Stimulated activated CD4-positive, alpha-beta T cell treated with anti-CD3 and anti-CD28 coated beads, TNF-alpha, amount 100 ng/mL, for 24 hours (primary cell): ENCODE results near the gene AATK.

ENCODE experiments used
- DNase-seq, 3 experiments: peaks; one replicate each; pipeline ENCODE4 v3.0.0-alpha.2; 2020; ENCODE audit warnings: low read depth in 3 of 3

AATK gene

GRCh38 chr17:81143200-81143527 is 22.9 kb downstream of the AATK start:
- no peak for DNase-seq

- DNase-seq, result peak; percentile 22 to 58 (median 24)
These were observed 23.5 kb downstream of the AATK start for GRCh38 chr17:81142301-81143199.

GRCh38 chr17:81140695-81141094 is 25.3 kb downstream of the AATK start:
- DNase-seq, result no peak

- no peak for DNase-seq
These were observed 26.0 kb downstream of the AATK start for GRCh38 chr17:81140018-81140417.

- no peak for DNase-seq
These were observed 26.6 kb downstream of the AATK start for GRCh38 chr17:81139428-81139827.

- DNase-seq, result no peak
These were observed 27.5 kb downstream of the AATK start for GRCh38 chr17:81138500-81138899.

- DNase-seq, result no peak
These were observed 27.9 kb downstream of the AATK start for GRCh38 chr17:81138083-81138482.

GRCh38 chr17:81137248-81137647 is 28.8 kb downstream of the AATK start:
- no peak for DNase-seq

- DNase-seq, result no peak
These were observed 29.7 kb downstream of the AATK start for GRCh38 chr17:81136366-81136765.

GRCh38 chr17:81135505-81136278 is 30.3 kb downstream of the AATK start:
- no peak for DNase-seq

GRCh38 chr17:81134064-81134781 is 31.8 kb downstream of the AATK start:
- no peak for DNase-seq

GRCh38 chr17:81132770-81133723 is 33.0 kb downstream of the AATK start:
- no peak for DNase-seq

- DNase-seq, result no peak
These were observed 33.9 kb downstream of the AATK start for GRCh38 chr17:81132197-81132540.

- DNase-seq, result no peak
These were observed 34.4 kb downstream of the AATK start for GRCh38 chr17:81131486-81132196.

GRCh38 chr17:81130385-81131361 is 35.3 kb downstream of the AATK start:
- DNase-seq, result no peak

- DNase-seq, result no peak
These were observed 36.2 kb downstream of the AATK start for GRCh38 chr17:81129711-81130367.

GRCh38 chr17:81129289-81129688 is 36.7 kb downstream of the AATK start:
- DNase-seq, result no peak

GRCh38 chr17:81128774-81129173 is 37.2 kb downstream of the AATK start:
- DNase-seq, result no peak

- no peak for DNase-seq
These were observed 37.7 kb downstream of the AATK start for GRCh38 chr17:81128338-81128737.
